ENCODE measurements around the gene TMEM131L. TPM values are rescaled to one million over a fixed set of nuclear protein-coding genes. Genes with fewer than 3 reads are reported as not detected.

TMEM131L gene
- total RNA-seq, 3 donors from 2014 or later (not counting 1 experiment from before 2014, with no cell fraction given), result 67.8 to 105 (median 71.1) TPM

DNA sequence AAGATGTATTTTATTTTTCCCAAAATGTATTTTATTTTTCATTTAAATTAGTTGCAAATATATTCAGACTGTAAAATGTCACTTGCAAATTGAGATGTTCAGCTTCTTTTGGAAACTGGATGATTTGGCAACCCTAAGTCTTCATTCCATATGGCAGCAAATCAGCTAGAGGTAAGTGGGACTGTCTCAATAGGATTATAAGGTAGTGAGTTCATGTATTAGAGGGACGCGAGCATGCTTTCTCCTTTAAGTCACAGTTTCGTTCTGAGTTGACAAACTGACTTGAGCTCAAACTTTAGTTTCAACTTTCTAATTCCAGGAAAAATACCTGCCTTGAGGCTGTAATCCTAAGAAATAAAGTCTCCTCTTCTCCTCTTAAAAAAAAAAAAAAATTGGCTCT, 44.2 kb upstream of the TMEM131L start:
- Mint-ChIP-seq H3K4me3 (no peak overlapping the region), H3K27ac (no peak overlapping the region), H3K9me3 (no peaks in the 10 kb centered on the region), H3K36me3 (no peaks in the 10 kb centered on the region), H3K27me3 (ENCODE audit: low read depth in 2 of 2) (no peaks in the 10 kb centered on the region), H3K4me1 (peaks cover 7% of the 10 kb centered on the region in 2 donors)
- 81% methylated on average over 3 of the region's 3 CpGs for WGBS (ENCODE audit: insufficient coverage)
- intact Hi-C loops (cut with micrococcal nuclease), result no loop called here
- TF ChIP-seq, protein P1, sequence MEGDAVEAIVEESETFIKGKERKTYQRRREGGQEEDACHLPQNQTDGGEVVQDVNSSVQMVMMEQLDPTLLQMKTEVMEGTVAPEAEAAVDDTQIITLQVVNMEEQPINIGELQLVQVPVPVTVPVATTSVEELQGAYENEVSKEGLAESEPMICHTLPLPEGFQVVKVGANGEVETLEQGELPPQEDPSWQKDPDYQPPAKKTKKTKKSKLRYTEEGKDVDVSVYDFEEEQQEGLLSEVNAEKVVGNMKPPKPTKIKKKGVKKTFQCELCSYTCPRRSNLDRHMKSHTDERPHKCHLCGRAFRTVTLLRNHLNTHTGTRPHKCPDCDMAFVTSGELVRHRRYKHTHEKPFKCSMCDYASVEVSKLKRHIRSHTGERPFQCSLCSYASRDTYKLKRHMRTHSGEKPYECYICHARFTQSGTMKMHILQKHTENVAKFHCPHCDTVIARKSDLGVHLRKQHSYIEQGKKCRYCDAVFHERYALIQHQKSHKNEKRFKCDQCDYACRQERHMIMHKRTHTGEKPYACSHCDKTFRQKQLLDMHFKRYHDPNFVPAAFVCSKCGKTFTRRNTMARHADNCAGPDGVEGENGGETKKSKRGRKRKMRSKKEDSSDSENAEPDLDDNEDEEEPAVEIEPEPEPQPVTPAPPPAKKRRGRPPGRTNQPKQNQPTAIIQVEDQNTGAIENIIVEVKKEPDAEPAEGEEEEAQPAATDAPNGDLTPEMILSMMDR (IDR thresholded peaks at IDR 0.05), result no peak
- DNase-seq, result no peak
- Histone ChIP-seq H3K4me3 (ENCODE audit: low read length) (no peak overlapping the region), H3K9me3 (ENCODE audit: control insufficient read depth, insufficient read depth, low read length) (no peaks in the 10 kb centered on the region), H3K27ac (ENCODE audit: low read length) (no peak overlapping the region), H3K4me1 (ENCODE audit: control insufficient read depth, insufficient read depth, low read length) (peaks cover 8% of the 10 kb centered on the region), H3K36me3 (ENCODE audit: control insufficient read depth, insufficient read depth, low read length) (no peaks in the 10 kb centered on the region), H3K27me3 (ENCODE audit: control insufficient read depth, insufficient read depth, low read length) (no peaks in the 10 kb centered on the region)
- ATAC-seq, result no peak

DNA sequence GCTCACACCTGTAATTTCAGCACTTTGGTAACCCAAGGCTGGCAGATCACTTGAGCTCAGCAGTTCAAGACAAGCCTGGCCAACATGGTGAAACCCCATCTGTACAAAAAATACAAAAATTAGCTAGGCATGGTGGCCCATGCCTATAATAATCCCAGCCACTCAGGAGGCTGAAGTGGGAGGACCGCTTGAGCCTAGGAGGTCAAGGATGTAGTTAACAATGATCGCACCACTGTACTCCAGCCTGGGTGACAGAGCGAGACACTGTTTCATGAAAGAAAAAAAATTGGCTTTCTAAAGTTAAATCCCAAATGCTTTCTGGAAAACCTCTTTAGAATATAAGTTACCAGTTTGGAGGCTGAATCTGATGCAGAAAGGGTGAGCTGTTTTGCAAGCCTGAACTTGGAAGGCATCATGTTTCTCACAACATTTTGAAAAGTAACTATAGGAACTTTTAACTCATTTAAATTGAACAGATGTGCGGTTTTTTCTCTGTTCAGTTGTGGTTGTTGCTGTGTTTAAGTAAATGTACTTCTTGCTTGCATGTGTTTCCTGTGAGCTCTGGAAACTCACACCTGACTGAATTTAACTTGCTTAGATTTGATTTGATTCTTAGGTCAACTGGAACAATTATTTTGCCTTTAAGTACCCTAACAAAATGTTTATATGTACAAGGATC, 39.8 kb upstream of the TMEM131L start:
- H3K27ac ChIP-seq (ENCODE audit: low read length), result peak overlapping the region; percentile 47
- H3K36me3 ChIP-seq (ENCODE audit: control insufficient read depth, insufficient read depth, low read length), result no peaks in the 10 kb centered on the region
- ATAC-seq (peak in 1 of 3 donors; percentile 56), DNase-seq (peak in 1 of 2 donors; percentile 75)
- no peaks in the 10 kb centered on the region for H3K36me3 Mint-ChIP-seq
- intact Hi-C loops (cut with micrococcal nuclease), result no loop called here
- H3K4me3 ChIP-seq (ENCODE audit: low read length), result no peak overlapping the region
- TF ChIP-seq, protein P1 (IDR thresholded peaks at IDR 0.05), result no peak
- H3K4me1 ChIP-seq (ENCODE audit: control insufficient read depth, insufficient read depth, low read length), result peaks cover 13% of the 10 kb centered on the region
- H3K27me3 Mint-ChIP-seq (ENCODE audit: low read depth in 2 of 2), result no peaks in the 10 kb centered on the region
- peak overlapping the region; percentile 14 to 60 for H3K27ac Mint-ChIP-seq
- 46% methylated on average over 4 of the region's 4 CpGs for WGBS (ENCODE audit: insufficient coverage)
- no peaks in the 10 kb centered on the region for H3K9me3 Mint-ChIP-seq
- peaks cover 7 to 16% of the 10 kb centered on the region in 2 donors for H3K4me1 Mint-ChIP-seq
- H3K4me3 Mint-ChIP-seq, result no peak overlapping the region
- H3K9me3 ChIP-seq (ENCODE audit: control insufficient read depth, insufficient read depth, low read length), result no peaks in the 10 kb centered on the region
- H3K27me3 ChIP-seq (ENCODE audit: control insufficient read depth, insufficient read depth, low read length), result no peaks in the 10 kb centered on the region

DNA sequence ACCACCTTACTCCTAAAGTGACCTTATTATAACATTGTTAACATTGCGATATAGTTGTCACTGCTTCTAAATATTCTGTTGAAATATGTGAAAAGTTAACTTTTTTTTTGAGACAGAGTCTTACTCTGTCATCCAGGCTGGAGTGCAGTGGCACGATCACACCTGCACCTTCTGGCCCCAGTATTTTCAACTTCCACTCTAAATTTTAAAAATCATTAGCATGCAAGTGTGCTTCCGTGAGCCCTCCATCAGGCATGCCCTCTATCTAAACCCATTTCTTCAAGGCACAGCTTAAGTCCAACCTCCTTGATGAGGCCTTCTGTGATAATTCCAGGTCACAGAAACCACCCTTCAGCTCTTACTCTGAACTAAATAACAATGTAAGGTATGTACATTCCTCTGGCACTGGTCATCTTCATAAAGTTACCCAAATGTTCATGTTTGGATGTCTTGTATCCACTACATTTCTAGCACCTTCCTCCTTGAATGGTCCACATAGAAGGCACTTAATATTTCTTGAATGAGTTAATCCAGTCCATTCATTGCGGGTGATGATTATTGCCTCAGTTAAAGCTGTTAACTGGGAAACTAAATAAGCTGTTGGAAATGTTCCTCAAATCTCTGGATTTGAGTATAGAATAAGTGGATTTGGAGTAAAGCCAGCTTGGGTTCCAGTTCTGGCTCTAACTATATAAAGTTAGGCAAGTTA, 38.6 kb upstream of the TMEM131L start:
- ATAC-seq, result no peak
- Mint-ChIP-seq H3K4me1 (peaks cover 7 to 16% of the 10 kb centered on the region in 2 donors), H3K36me3 (no peaks in the 10 kb centered on the region), H3K9me3 (no peaks in the 10 kb centered on the region), H3K4me3 (no peak overlapping the region), H3K27me3 (ENCODE audit: low read depth in 2 of 2) (no peaks in the 10 kb centered on the region), H3K27ac (no peak overlapping the region)
- Histone ChIP-seq H3K36me3 (ENCODE audit: control insufficient read depth, insufficient read depth, low read length) (no peaks in the 10 kb centered on the region), H3K4me3 (ENCODE audit: low read length) (no peak overlapping the region), H3K4me1 (ENCODE audit: control insufficient read depth, insufficient read depth, low read length) (peaks cover 16% of the 10 kb centered on the region), H3K9me3 (ENCODE audit: control insufficient read depth, insufficient read depth, low read length) (no peaks in the 10 kb centered on the region), H3K27me3 (ENCODE audit: control insufficient read depth, insufficient read depth, low read length) (no peaks in the 10 kb centered on the region), H3K27ac (ENCODE audit: low read length) (no peak overlapping the region)
- WGBS (ENCODE audit: insufficient coverage), result 87% methylated on average over 4 of the region's 4 CpGs
- no peak for DNase-seq
- TF ChIP-seq, protein P1 (IDR thresholded peaks at IDR 0.05), result no peak
- intact Hi-C loops (cut with micrococcal nuclease), result no loop called here
